ENCODE results near the gene CDH18. TPM values are rescaled to one million over a fixed set of nuclear protein-coding genes. Genes with fewer than 3 reads are reported as not detected.

CDH18 gene
- total RNA-seq, 1 experiment from 2014 or later, result 0.86 TPM

- no peak overlapping the region for H3K4me3 ChIP-seq (ENCODE audit: low read depth, low read length)
- intact Hi-C loops (cut with micrococcal nuclease; ENCODE audit: unreplicated experiment), result no loop called here
- H3K4me1 Mint-ChIP-seq (ENCODE audit: low read depth, unreplicated experiment), result no peaks in the 10 kb centered on the region
- H3K27me3 Mint-ChIP-seq (ENCODE audit: insufficient read depth, unreplicated experiment), result no peaks in the 10 kb centered on the region
- ChIA-PET POLR2A (no interaction called here), CTCF (no interaction called here)
- no peaks in the 10 kb centered on the region for H3K9me3 ChIP-seq
- no peaks in the 10 kb centered on the region for H3K4me1 ChIP-seq
- H3K9me3 Mint-ChIP-seq (ENCODE audit: unreplicated experiment), result no peaks in the 10 kb centered on the region
- no peaks in the 10 kb centered on the region for H3K27me3 ChIP-seq (replicated peaks; ENCODE audit: control insufficient read depth, insufficient read depth, low read length)
- no peak for DNase-seq
- no TSS peak for BruUV-seq (replicated peaks)
- H3K36me3 ChIP-seq (ENCODE audit: control insufficient read depth, insufficient read depth, low read length), result no peaks in the 10 kb centered on the region
- TF ChIP-seq, protein P1, sequence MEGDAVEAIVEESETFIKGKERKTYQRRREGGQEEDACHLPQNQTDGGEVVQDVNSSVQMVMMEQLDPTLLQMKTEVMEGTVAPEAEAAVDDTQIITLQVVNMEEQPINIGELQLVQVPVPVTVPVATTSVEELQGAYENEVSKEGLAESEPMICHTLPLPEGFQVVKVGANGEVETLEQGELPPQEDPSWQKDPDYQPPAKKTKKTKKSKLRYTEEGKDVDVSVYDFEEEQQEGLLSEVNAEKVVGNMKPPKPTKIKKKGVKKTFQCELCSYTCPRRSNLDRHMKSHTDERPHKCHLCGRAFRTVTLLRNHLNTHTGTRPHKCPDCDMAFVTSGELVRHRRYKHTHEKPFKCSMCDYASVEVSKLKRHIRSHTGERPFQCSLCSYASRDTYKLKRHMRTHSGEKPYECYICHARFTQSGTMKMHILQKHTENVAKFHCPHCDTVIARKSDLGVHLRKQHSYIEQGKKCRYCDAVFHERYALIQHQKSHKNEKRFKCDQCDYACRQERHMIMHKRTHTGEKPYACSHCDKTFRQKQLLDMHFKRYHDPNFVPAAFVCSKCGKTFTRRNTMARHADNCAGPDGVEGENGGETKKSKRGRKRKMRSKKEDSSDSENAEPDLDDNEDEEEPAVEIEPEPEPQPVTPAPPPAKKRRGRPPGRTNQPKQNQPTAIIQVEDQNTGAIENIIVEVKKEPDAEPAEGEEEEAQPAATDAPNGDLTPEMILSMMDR (IDR thresholded peaks at IDR 0.05; ENCODE audit: insufficient read depth in 1 of 2, low read depth in 1 of 2, low read length in 1 of 2, severe bottlenecking in 1 of 2, unreplicated experiment in 1 of 2), result no peak
- H3K36me3 Mint-ChIP-seq (ENCODE audit: insufficient read depth, unreplicated experiment), result no peaks in the 10 kb centered on the region
- H3K27ac Mint-ChIP-seq (ENCODE audit: unreplicated experiment), result no peak overlapping the region
- no peak overlapping the region for H3K4me3 Mint-ChIP-seq (ENCODE audit: unreplicated experiment)
These were observed 69.2 kb downstream of the CDH18 start for GRCh38 chr5:19918780-19919179.

GRCh38 chr5:19917588-19918122 is 70.3 kb downstream of the CDH18 start:
- Mint-ChIP-seq H3K4me1 (ENCODE audit: low read depth, unreplicated experiment) (no peaks in the 10 kb centered on the region), H3K9me3 (ENCODE audit: unreplicated experiment) (no peaks in the 10 kb centered on the region), H3K36me3 (ENCODE audit: insufficient read depth, unreplicated experiment) (no peaks in the 10 kb centered on the region), H3K4me3 (ENCODE audit: unreplicated experiment) (no peak overlapping the region), H3K27ac (ENCODE audit: unreplicated experiment) (no peak overlapping the region), H3K27me3 (ENCODE audit: insufficient read depth, unreplicated experiment) (no peaks in the 10 kb centered on the region)
- Histone ChIP-seq H3K36me3 (ENCODE audit: control insufficient read depth, insufficient read depth, low read length) (no peaks in the 10 kb centered on the region), H3K27me3 (replicated peaks; ENCODE audit: control insufficient read depth, insufficient read depth, low read length) (no peaks in the 10 kb centered on the region), H3K4me3 (ENCODE audit: low read depth, low read length) (no peak overlapping the region), H3K4me1 (no peaks in the 10 kb centered on the region), H3K9me3 (no peaks in the 10 kb centered on the region)
- intact Hi-C loops (cut with micrococcal nuclease; ENCODE audit: unreplicated experiment), result no loop called here
- TF ChIP-seq, protein P1 (IDR thresholded peaks at IDR 0.05; ENCODE audit: insufficient read depth in 1 of 2, low read depth in 1 of 2, low read length in 1 of 2, severe bottlenecking in 1 of 2, unreplicated experiment in 1 of 2), result no peak
- BruUV-seq (replicated peaks), result no TSS peak
- POLR2A ChIA-PET, result no interaction called here
- CTCF ChIA-PET, result no interaction called here
- DNase-seq, result no peak

DNA sequence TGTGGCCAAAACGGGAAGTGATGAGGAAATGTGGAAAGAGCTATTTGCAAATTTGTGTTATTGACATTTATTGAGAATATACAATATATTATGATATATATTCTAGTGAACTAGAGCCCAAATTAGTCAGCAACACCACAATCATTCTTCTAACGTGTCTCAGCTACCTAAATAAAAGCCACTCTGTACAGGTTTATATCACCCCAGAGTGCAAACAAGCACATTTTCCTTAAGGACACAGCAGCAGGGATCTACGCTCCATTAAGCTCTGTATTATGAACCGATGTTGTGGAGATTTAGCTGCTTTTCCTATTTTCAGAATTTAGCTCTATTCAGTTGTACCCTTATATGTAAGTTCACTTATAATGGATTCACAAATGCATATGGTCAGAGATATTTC is 77.9 kb downstream of the CDH18 start:
- BruUV-seq (replicated peaks), result no TSS peak
- intact Hi-C loops (cut with micrococcal nuclease; ENCODE audit: unreplicated experiment), result no loop called here
- H3K9me3 ChIP-seq, result no peaks in the 10 kb centered on the region
- H3K4me1 ChIP-seq, result no peaks in the 10 kb centered on the region
- no peaks in the 10 kb centered on the region for H3K36me3 ChIP-seq (ENCODE audit: control insufficient read depth, insufficient read depth, low read length)
- Mint-ChIP-seq H3K27ac (ENCODE audit: unreplicated experiment) (no peak overlapping the region), H3K4me3 (ENCODE audit: unreplicated experiment) (no peak overlapping the region), H3K4me1 (ENCODE audit: low read depth, unreplicated experiment) (no peaks in the 10 kb centered on the region), H3K27me3 (ENCODE audit: insufficient read depth, unreplicated experiment) (no peaks in the 10 kb centered on the region), H3K9me3 (ENCODE audit: unreplicated experiment) (no peaks in the 10 kb centered on the region), H3K36me3 (ENCODE audit: insufficient read depth, unreplicated experiment) (no peaks in the 10 kb centered on the region)
- no peak overlapping the region for H3K4me3 ChIP-seq (ENCODE audit: low read depth, low read length)
- CTCF ChIA-PET, result no interaction called here
- TF ChIP-seq, protein P1 (IDR thresholded peaks at IDR 0.05; ENCODE audit: insufficient read depth in 1 of 2, low read depth in 1 of 2, low read length in 1 of 2, severe bottlenecking in 1 of 2, unreplicated experiment in 1 of 2), result no peak
- POLR2A ChIA-PET, result no interaction called here
- no peaks in the 10 kb centered on the region for H3K27me3 ChIP-seq (replicated peaks; ENCODE audit: control insufficient read depth, insufficient read depth, low read length)
- DNase-seq, result no peak
